Testis (tissue), 3 donors: ENCODE data around the gene CARMIL1. TPM values are rescaled to one million over a fixed set of nuclear protein-coding genes. Genes with fewer than 3 reads are reported as not detected.

Source experiments
- DNase-seq: peaks from one replicate; pipeline ENCODE4 v3.0.0-alpha.2; 2019
- H3K27ac ChIP-seq, 2 donors: fragments of 200-600 bp; sonication (generic); one replicate each; pipeline ENCODE4 v1.5.1; 2019
- H3K27me3 ChIP-seq: fragments of 200-600 bp; sonication (generic); one replicate; pipeline ENCODE4 v1.5.1; 2019
- H3K36me3 ChIP-seq: fragments of 200-600 bp; sonication (generic); one replicate; pipeline ENCODE4 v1.5.1; 2017; ENCODE audit warnings: low read depth; ENCODE audit errors: missing control alignments
- H3K4me1 ChIP-seq: fragments of 200-600 bp; sonication (generic); one replicate; pipeline ENCODE4 v1.5.1; 2019
- H3K4me3 ChIP-seq, 2 donors: fragments of 200-600 bp; sonication (generic); one replicate each; pipeline ENCODE4 v1.5.1; 2017 to 2019
- H3K9me3 ChIP-seq: fragments of 200-600 bp; sonication (generic); one replicate; pipeline ENCODE4 v1.5.1; 2017
- POLR2A ChIP-seq: fragments of 450-650 bp; IDR thresholded peaks from one replicate; pipeline ENCODE4 v1.6.1; 2017; ENCODE audit warnings: antibody characterized with exemption, mild to moderate bottlenecking, moderate library complexity
- WGBS, 2 donors: methylation state at CpG; one replicate each; pipeline ENCODE4 v1.1.5; 2018; 5-methylcytosine and 5-hydroxymethylcytosine counted together
- intact Hi-C: fragments of 100-400 bp; cut with DNase I; formaldehyde crosslinking; loops from one replicate; pipeline ENCODE4 v1.15.1; 2023; ENCODE audit warnings: low total_unique reads
- polyA plus RNA-seq: library from polyadenylated mRNA; stranded (reverse); fragments of 350-450 nt; fragmentation: Illumina TruSeq; extraction: RNeasy Lipid Tissue Mini Kit (QIAGEN cat#74804); gene quantifications from one replicate; pipeline ENCODE4 v1.2.3, GENCODE V29; 2014; ENCODE audit warnings: low read depth, low replicate concordance; ENCODE audit not compliant: insufficient read depth
- total RNA-seq, 2 donors: library from RNA; depleted of rRNA; stranded (reverse); fragments of >200 nt; gene quantifications; one replicate each; pipeline ENCODE4 v1.2.3, GENCODE V29; 2016
- TF ChIP-seq, protein P1 (sequence below), 3 experiments: fragments of 450-650 bp in 2 of 3; fragments of 200-600 bp in 1 of 3; sonication (generic) in 1 of 3; IDR thresholded peaks; one replicate each; pipeline ENCODE4 v1.5.1; 2016 to 2019; ENCODE audit warnings: antibody characterized with exemption in 3 of 3, mild to moderate bottlenecking in 2 of 3, moderate library complexity in 1 of 3

Gene CARMIL1
- total and polyA plus RNA-seq, 3 donors from 2014 or later, result 39.4 to 120 (median 108) TPM

DNA sequence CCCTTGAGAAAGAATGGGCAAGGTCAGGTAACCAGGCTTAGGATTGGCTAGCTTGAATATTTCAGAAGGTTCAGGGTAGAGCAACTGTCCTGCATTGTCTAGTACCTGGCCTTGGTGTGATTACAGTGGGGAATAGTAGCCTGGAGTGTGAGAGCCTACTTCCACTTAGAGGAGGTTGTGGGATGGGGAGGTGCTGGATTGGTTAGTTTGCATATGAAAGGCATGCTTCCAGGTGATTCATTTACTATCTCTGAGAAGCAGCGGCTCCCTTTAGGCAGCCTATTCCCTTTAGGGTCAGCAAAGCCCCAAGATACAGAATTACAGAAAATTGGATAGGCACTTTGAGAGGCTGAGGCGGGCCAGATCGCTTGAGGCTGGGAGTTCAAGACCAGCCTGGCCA is 347.8 kb downstream of the CARMIL1 start:
- no peak for TF ChIP-seq POLR2A
- TF ChIP-seq, protein P1, sequence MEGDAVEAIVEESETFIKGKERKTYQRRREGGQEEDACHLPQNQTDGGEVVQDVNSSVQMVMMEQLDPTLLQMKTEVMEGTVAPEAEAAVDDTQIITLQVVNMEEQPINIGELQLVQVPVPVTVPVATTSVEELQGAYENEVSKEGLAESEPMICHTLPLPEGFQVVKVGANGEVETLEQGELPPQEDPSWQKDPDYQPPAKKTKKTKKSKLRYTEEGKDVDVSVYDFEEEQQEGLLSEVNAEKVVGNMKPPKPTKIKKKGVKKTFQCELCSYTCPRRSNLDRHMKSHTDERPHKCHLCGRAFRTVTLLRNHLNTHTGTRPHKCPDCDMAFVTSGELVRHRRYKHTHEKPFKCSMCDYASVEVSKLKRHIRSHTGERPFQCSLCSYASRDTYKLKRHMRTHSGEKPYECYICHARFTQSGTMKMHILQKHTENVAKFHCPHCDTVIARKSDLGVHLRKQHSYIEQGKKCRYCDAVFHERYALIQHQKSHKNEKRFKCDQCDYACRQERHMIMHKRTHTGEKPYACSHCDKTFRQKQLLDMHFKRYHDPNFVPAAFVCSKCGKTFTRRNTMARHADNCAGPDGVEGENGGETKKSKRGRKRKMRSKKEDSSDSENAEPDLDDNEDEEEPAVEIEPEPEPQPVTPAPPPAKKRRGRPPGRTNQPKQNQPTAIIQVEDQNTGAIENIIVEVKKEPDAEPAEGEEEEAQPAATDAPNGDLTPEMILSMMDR (IDR thresholded peaks at IDR 0.05), result no peak
- no peak overlapping the region for H3K4me3 ChIP-seq
- H3K9me3 ChIP-seq, result no peaks in the 10 kb centered on the region
- intact Hi-C loops, result no loop called here
- H3K4me1 ChIP-seq, result no peaks in the 10 kb centered on the region
- no peak for DNase-seq
- H3K27ac ChIP-seq, result no peak overlapping the region
- H3K36me3 ChIP-seq, result no peaks in the 10 kb centered on the region
- H3K27me3 ChIP-seq, result no peaks in the 10 kb centered on the region
- 75 to 80% methylated on average over 3 of the region's 3 CpGs for WGBS, 2 donors

GRCh38 chr6:25628471-25629197 is 349.5 kb downstream of the CARMIL1 start:
- intact Hi-C loops, result no loop called here

GRCh38 chr6:25629198-25629576 is 350.0 kb downstream of the CARMIL1 start:
- no peaks in the 10 kb centered on the region for H3K9me3 ChIP-seq
- intact Hi-C loops, result no loop called here
- H3K27me3 ChIP-seq, result no peaks in the 10 kb centered on the region
- DNase-seq, result no peak
- TF ChIP-seq, protein P1 (IDR thresholded peaks at IDR 0.05), result no peak
- TF ChIP-seq POLR2A, result no peak
- WGBS, 2 donors, result 35 to 61% methylated on average over 4 of the region's 4 CpGs
- H3K4me3 ChIP-seq, result no peak overlapping the region
- no peaks in the 10 kb centered on the region for H3K4me1 ChIP-seq
- no peaks in the 10 kb centered on the region for H3K36me3 ChIP-seq
- no peak overlapping the region for H3K27ac ChIP-seq

More at GRCh38 chr6:25628471-25629197, 349.5 kb downstream of the CARMIL1 start:
- Histone ChIP-seq H3K27me3 (no peaks in the 10 kb centered on the region), H3K9me3 (no peaks in the 10 kb centered on the region), H3K4me1 (no peaks in the 10 kb centered on the region), H3K36me3 (no peaks in the 10 kb centered on the region), H3K4me3 (no peak overlapping the region), H3K27ac (no peak overlapping the region)
- DNase-seq, result no peak
- whole genome bisulfite sequencing, 2 donors, result 74 to 93% methylated on average over 4 of the region's 4 CpGs
- no peak for TF ChIP-seq POLR2A
- TF ChIP-seq, protein P1 (IDR thresholded peaks at IDR 0.05), result no peak

GRCh38 chr6:25630508-25631278 is 351.5 kb downstream of the CARMIL1 start:
- no peaks in the 10 kb centered on the region for H3K36me3 ChIP-seq
- no peak for TF ChIP-seq POLR2A
- TF ChIP-seq, protein P1 (IDR thresholded peaks at IDR 0.05), result no peak
- no peak overlapping the region for H3K27ac ChIP-seq
- WGBS, 2 donors, result 53 to 60% methylated on average over 4 of the region's 4 CpGs
- no peaks in the 10 kb centered on the region for H3K27me3 ChIP-seq
- intact Hi-C loops, result no loop called here
- H3K4me3 ChIP-seq, result no peak overlapping the region
- no peaks in the 10 kb centered on the region for H3K9me3 ChIP-seq
- no peaks in the 10 kb centered on the region for H3K4me1 ChIP-seq
- no peak for DNase-seq
